ENCODE results near the gene STATH.
"Not testable (repeated sequence)": the region's sequence is repeated elsewhere in the genome, so short reads cannot be mapped to it uniquely, and the experiment has no call there.

The STATH gene

GRCh38 chr4:69995526-69996016, at the start of gene STATH:
Gene STATH, plus strand, starts transcription at chr4:69995966. Its CDS starts 2,472 bp downstream, at chr4:69998438.
- no peak for DNase-seq

- DNase-seq: no peak
Observed at GRCh38 chr4:69951602-69952001, 44.2 kb upstream of the STATH start.

DNA sequence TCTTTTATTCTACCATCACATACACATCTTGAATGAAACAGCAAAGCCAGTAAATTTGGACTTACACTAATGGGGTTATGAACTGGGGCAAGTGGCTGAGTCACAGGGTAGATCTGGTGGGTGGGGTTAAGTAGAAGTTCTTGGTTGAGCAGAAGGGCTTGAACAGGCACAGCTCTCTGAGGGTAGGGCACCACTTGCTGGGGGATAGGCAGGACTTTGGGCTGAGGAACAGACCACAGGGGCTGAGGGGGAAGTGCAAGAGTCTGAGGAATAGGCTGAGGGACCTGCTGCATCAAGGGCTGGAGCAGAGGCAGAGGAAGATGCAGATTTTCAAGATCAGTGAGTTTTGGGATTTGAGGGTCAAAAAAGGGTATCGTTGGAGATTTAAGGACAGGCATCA, 38.6 kb upstream of the STATH start:
- no peak for DNase-seq

DNA sequence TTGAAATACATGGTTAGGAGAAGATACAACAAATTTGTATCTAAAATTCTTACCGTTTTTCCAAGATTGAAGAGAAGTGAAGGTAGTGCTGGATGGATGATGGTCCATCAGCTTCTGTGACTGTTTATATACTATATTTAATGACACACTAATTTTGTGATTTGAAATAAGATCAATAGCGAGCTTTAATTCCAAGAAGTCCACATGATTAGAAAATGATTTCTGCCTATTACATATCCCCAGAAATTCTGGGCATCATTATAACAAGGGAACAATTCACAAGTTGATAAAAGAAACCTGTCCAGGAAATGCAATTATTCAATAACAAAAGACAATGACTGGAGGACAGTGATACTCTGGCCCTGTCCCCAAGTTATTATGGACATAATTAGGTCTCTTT, 30.1 kb upstream of the STATH start, which contains the start of gene CSN2:
Gene CSN2, minus strand, starts transcription at position 101 of the 400 bp plus-strand sequence. CDS start 4,733 bp downstream, outside the sequence.
- no peak for DNase-seq

DNA sequence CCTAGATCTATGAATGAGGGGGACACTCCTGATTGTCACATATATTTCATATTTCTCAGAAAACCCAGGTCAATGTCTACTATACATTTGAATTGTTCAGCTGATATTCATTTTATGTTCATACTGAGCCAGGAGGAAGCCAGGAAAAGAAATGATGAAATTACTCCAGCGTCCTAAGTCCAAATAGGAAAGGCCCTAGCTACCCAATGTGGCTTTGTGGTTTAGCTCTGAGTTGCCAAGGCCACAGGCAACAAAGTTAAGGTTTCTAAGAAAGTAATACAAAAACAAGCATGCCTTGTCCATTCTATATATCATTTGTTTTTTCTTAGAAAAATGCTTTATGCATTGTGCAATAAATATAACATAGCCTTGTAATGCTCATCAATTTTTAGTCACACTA, 25.7 kb upstream of the STATH start:
- DNase-seq: no peak

- DNase-seq: no peak
Observed at GRCh38 chr4:69974631-69975030, 21.1 kb upstream of the STATH start.

DNA sequence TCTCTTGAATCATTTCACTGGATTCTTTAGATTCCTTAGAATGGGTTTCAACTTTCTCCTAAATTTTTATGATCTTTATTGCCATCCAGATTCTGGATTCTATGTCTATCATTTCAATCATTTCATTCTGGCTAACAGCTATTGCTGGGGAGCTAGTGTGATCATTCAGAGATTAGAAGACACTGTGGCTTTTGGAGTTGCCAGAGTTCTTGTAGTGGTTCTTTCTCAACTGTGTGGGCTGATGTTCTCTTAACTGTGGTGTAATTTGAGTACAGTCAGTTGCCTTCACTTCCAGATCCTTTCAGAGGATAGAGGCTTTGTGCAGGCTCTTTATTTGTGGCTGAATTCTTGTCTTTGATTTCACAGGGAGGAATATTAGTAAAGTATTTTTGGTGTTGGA, 18.2 kb upstream of the STATH start:
- DNase-seq: no peak

DNA sequence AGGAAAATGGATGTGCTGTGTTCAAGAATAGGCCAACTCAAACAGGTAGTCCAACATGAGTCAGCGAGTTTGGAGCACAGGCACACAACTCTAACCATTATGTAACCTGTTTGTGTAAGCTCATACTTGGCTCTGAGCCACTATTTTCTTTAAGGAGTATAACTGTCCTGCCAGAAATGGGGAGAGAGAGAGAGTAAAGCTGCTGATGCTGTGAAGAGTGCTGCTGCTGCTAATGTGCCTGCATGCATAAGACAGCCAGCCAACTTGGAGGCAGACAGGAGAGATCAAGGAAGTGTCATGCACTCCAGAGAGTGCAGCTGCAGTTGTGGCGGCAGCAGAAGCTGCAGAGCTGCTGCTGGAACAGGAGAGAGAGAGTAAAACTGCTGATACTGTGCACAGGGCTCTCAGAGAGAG, 11.7 kb upstream of the STATH start:
- DNase-seq: peak; percentile 23

GRCh38 chr4:69986663-69987062, 9.1 kb upstream of the STATH start:
- no peak for DNase-seq

GRCh38 chr4:69991016-69991415, 4.8 kb upstream of the STATH start:
- DNase-seq: no peak

DNA sequence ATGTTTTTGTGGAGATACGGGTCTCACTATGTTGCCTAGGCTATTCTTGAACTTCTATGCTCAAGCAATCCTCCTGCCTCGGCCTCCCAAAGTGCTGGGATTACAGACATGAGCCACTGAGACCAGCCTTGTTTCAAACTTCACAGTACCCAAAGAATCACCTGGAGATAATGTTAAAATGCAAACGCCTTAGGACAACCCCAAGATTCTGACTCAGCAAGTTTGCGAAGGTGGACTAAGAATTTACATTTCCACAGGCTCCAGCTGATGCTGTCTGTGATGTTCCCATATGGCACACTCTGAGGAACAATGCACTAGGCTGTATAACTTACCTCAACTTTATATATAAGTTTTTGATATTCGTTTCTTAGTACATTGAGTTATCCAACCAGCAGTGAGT, 984 bp upstream of the STATH start:
- no peak for DNase-seq

DNA sequence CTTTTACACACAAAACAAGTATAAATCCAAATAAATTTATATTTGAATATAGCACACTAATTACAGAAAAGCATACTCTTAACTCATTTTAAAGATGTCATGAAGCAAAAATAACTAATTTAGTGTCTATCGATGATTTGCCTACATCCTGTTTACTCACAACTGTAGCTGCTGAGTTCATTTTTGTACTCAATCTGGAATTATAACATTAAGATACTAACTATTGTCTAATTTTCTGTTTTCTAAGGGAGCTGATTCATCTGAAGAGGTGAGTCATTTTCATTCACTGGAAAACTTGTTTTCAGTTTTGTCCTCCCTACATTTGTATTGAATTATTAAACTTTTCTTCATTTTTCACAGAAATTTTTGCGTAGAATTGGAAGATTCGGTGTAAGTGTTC, 3.7 kb downstream of the STATH start:
- no peak for DNase-seq

DNA sequence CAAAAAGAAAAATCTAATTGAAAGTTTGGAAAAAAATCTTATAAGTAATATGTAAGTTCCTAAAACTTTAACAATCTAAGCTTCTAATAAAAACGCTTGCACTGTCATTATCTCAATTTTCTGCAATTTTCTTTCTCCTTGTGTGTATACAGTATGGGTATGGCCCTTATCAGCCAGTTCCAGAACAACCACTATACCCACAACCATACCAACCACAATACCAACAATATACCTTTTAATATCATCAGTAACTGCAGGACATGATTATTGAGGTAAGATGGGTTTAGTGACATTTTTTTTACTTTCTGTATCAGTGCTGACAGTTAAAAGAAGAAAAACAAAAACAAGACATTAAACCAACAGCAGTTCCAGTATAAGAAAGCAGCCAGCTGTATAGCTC, 4.9 kb downstream of the STATH start:
- DNase-seq: no peak

DNA sequence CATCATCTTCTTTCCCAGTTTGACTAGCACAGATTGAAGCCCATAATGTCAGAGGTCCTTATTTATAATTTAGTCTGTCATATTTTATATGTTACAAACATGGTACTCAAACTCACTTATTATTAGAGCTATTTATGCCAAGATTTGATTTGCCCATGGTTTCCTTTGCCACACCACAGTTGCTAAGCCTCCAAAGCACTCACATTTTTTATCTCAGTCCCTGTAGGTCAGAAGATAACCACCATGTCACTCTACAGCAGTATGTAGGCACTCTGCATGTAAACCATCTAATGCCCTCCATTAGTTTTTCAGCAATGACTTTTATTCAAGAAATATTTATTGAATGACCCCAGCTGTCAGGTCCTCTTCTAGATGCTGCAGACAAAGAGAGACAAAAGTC, 6.7 kb downstream of the STATH start:
- DNase-seq: no peak

GRCh38 chr4:70008771-70009170, 13.0 kb downstream of the STATH start:
- DNase-seq: no peak

DNA sequence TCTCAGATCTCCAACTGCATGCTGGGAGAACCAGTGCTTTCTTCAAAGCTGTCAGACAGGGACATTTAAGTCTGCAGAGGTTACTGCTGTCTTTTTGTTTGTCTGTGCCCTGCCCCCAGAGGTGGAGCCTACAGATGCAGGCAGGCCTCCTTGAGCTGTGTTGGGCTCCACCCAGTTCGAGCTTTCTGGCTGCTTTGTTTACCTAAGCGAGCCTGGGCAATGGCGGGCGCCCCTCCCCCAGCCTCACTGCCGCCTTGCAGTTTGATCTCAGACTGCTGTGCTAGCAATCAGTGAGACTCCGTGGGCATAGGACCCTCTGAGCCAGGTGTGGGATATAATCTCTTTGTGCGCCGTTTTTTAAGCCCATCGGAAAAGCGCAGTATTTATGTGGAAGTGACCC, 23.2 kb downstream of the STATH start:
- not testable (repeated sequence) for DNase-seq

- no peak for DNase-seq
Observed at GRCh38 chr4:70023218-70023617, 27.5 kb downstream of the STATH start.

- DNase-seq: no peak
Observed at GRCh38 chr4:70027011-70027410, 31.2 kb downstream of the STATH start.

GRCh38 chr4:70028159-70028558, 32.4 kb downstream of the STATH start, which contains the start of gene HTN3:
Gene HTN3, plus strand, starts transcription at chr4:70028459. Its CDS starts 2,282 bp downstream, at chr4:70030741.
- not testable (repeated sequence) for DNase-seq

- DNase-seq: not testable (repeated sequence)
Observed at GRCh38 chr4:70037559-70037958, 41.8 kb downstream of the STATH start.

DNA sequence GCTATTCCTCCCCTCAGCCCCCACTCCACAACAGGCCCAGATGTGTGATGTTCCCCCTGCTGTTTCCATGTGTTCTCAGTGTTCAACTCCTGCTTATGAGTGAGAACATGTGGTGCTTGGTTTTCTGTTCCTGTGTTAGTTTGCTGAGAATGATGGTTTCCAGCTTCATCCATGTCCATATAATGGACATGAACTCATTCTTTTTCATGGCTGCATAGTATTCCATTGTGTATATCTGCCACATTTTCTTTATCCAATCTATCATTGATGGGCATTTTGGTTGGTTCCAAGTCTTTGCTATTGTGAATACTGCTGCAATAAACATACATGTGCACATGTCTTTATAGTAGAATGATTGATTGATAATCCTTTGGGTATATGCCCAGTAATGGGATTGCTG, 44.2 kb downstream of the STATH start:
- DNase-seq: not testable (repeated sequence)

DNA sequence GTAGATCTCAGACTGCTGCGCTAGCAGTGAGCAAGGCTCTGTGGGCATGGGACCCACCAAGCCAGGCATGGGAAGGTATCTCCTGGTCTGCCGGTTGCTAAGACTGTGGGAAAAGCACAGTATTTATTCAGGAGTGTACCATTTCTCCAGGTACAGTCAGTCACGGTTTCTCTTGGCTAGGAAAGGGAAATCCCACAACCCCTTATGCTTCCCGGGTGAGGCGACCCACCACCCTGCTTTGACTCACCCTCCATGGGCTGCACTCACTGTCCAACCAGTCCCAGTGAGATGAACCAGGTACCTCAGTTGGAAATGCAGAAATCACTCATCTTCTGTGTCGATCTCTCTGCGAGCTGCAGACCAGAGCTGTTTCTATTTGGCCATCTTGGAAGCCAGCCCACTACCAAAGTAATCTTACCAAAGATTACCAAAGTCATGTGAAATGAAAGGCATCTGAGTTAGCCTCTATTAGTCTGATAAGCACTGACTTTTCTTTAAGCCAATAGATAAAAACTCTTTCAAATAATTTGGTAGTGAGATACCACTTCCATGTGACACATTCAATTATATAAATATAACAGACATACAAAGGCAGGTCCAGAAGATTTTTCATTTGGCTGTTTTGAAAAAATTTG, 46.0 kb downstream of the STATH start:
- DNase-seq: no peak

DNA sequence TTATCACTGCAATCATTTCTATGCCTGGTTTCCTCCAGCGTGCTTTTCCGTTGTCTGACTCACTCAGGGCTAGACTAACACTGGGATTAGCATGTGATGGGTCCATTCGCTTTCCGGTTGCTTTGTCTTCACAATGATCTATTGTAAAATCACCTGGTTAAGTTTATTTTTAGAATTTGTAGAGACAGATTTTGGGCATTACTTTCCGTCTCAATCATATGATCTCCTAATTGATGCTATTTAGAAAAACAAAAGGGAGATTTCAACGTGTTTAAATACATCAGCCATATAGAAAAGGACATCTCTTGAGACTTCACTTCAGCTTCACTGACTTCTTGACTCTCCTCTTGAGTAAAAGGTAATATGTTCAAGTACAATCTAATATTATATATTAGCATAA, 54.4 kb downstream of the STATH start, which contains the start of gene HTN1:
Gene HTN1, plus strand, starts transcription at position 301 of the 400 bp plus-strand sequence. CDS start 2,639 bp downstream, outside the sequence.
- DNase-seq: not testable (repeated sequence)
